Chondrocyte (in vitro differentiated cells): ENCODE results near the gene CBX6. TPM values are rescaled to one million over a fixed set of nuclear protein-coding genes. Genes with fewer than 3 reads are reported as not detected.

Experiments used
- DNase-seq: peaks from one replicate; pipeline ENCODE4 v3.0.0; 2021; ENCODE audit warnings: mixed read lengths, low spot score
- H3K27ac Mint-ChIP-seq: one replicate; pipeline ENCODE4 v1.8.0; 2021; ENCODE audit warnings: mild to moderate bottlenecking, moderate library complexity, mixed read lengths; ENCODE audit not compliant: unreplicated experiment
- H3K27me3 Mint-ChIP-seq: 2 replicates; pipeline ENCODE4 v1.8.0; 2021; ENCODE audit warnings: low read depth, mixed read lengths
- H3K36me3 Mint-ChIP-seq: 2 replicates; pipeline ENCODE4 v1.8.0; 2021; ENCODE audit warnings: low read depth, mixed read lengths
- H3K4me1 Mint-ChIP-seq: 2 replicates; pipeline ENCODE4 v1.8.0; 2021; ENCODE audit warnings: low read depth, mild to moderate bottlenecking, mixed read lengths
- H3K4me3 Mint-ChIP-seq: one replicate; pipeline ENCODE4 v1.8.0; 2021; ENCODE audit warnings: mild to moderate bottlenecking, moderate library complexity, mixed read lengths; ENCODE audit not compliant: unreplicated experiment
- H3K9me3 Mint-ChIP-seq: 2 replicates; pipeline ENCODE4 v1.8.0; 2021; ENCODE audit warnings: low read depth, mixed read lengths
- CTCF ChIP-seq: fragments of 200-600 bp; sonication (generic); IDR thresholded peaks from 2 replicates; pipeline ENCODE4 v1.5.0; 2021; ENCODE audit warnings: antibody characterized with exemption, mild to moderate bottlenecking, moderate library complexity
- total RNA-seq: library from RNA; stranded (reverse); gene quantifications from 3 replicates; pipeline ENCODE4 v1.2.1, GENCODE V29; 2021

CBX6 gene
- total RNA-seq, 1 donor from 2014 or later = 80.1 TPM

DNA sequence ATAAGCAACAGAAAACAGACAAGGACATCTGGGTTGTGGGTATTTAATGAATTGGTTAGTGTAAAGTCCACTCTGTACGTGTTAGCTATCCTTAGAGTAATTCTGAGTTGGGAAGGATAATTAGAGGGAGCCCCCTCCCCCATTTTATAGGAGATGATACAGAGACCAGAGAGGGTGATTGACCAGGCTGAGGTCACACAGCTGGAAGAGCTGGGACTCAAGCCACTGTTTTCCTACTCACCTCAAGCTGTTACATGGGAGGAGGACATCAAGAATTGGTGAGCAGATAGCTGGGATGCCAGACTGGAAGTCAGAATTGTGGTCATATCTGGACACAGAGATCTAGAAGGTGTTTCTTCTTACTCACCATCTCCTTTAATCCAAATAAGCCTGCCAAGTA, 19.5 kb downstream of the CBX6 start:
- H3K4me1 Mint-ChIP-seq = peaks cover 7% of the 10 kb centered on the region
- H3K4me3 Mint-ChIP-seq = no peak overlapping the region

GRCh38 chr22:38850941-38851849, 20.8 kb downstream of the CBX6 start:
- Mint-ChIP-seq H3K4me1 (peaks cover 16% of the 10 kb centered on the region), H3K4me3 (no peak overlapping the region), H3K9me3 (no peaks in the 10 kb centered on the region), H3K36me3 (no peaks in the 10 kb centered on the region), H3K27me3 (peaks cover 10% of the 10 kb centered on the region), H3K27ac (no peak overlapping the region)
- TF ChIP-seq CTCF = no peak
- DNase-seq = no peak

More for the DNA sequence above, 19.5 kb downstream of the CBX6 start:
- Mint-ChIP-seq H3K9me3 (no peaks in the 10 kb centered on the region), H3K27me3 (peaks cover 10% of the 10 kb centered on the region), H3K27ac (no peak overlapping the region), H3K36me3 (no peaks in the 10 kb centered on the region)
- TF ChIP-seq CTCF = no peak
- no peak for DNase-seq

DNA sequence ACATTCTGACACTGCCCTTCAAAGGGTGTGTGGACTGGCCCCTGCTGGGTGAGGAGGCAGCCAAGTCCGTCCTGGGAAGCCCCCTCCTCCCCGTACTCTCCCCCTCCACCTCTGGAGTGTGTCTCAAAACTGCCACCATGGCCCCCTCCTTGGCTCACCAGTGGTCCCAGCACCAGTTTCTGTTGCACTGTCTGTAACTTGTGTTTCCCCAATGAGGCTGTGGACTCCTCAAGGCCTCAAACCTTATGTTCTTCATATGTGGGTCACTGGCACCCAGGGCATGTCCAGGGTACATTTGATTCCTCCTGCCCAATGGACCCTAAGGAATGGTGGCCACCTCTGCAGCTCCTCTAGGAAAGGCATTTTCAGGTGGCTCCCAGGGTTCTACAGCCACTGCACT, 21.6 kb downstream of the CBX6 start:
- no peak for TF ChIP-seq CTCF
- H3K27me3 Mint-ChIP-seq = peaks cover 10% of the 10 kb centered on the region
- H3K9me3 Mint-ChIP-seq = no peaks in the 10 kb centered on the region
- no peak overlapping the region for H3K27ac Mint-ChIP-seq
- DNase-seq = no peak
- H3K4me1 Mint-ChIP-seq = peaks cover 23% of the 10 kb centered on the region
- H3K36me3 Mint-ChIP-seq = no peaks in the 10 kb centered on the region
- no peak overlapping the region for H3K4me3 Mint-ChIP-seq

DNA sequence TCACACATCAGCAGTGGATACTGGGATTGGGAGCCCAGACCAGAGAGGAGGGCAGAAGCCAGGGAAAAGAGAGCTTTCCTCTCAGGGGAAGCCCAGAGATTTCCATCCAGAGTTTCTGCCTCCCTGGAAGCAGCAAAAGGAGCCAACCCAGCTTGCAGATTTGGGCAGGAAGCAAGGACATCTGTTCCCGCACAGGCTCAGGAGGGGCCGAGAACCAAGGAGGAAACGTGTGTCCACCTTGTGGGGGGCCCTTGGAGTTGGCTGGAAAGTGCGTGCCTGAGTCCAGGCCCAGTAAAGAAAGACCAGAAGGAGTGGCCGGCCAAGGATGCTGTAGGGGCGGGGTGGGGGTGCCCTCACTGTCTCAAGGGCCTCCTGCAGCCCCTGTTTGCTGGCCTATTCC, 22.2 kb downstream of the CBX6 start:
- H3K27ac Mint-ChIP-seq = no peak overlapping the region
- no peak overlapping the region for H3K4me3 Mint-ChIP-seq
- no peaks in the 10 kb centered on the region for H3K36me3 Mint-ChIP-seq
- peaks cover 28% of the 10 kb centered on the region for H3K4me1 Mint-ChIP-seq
- no peak for DNase-seq
- TF ChIP-seq CTCF = no peak
- H3K9me3 Mint-ChIP-seq = no peaks in the 10 kb centered on the region
- peaks cover 10% of the 10 kb centered on the region for H3K27me3 Mint-ChIP-seq

- H3K9me3 Mint-ChIP-seq = no peaks in the 10 kb centered on the region
- no peak for TF ChIP-seq CTCF
- H3K36me3 Mint-ChIP-seq = peaks cover 2% of the 10 kb centered on the region
- peaks cover 10% of the 10 kb centered on the region for H3K27me3 Mint-ChIP-seq
- peaks cover 46% of the 10 kb centered on the region for H3K4me1 Mint-ChIP-seq
- H3K27ac Mint-ChIP-seq = peak overlapping the region; percentile 80
- H3K4me3 Mint-ChIP-seq = no peak overlapping the region
- no peak for DNase-seq
Measured at GRCh38 chr22:38846412-38846811, 25.6 kb downstream of the CBX6 start.
